ENCODE measurements around the gene POFUT2. TPM values are rescaled to one million over a fixed set of nuclear protein-coding genes. Genes with fewer than 3 reads are reported as not detected.

Gene POFUT2
- total RNA-seq, 1 experiment from 2014 or later: 28.2 TPM

- BruUV-seq (replicated peaks): no TSS peak
- Histone ChIP-seq H2AFZ (ENCODE audit: low read length) (no peak overlapping the region), H3K27ac (ENCODE audit: low read length) (no peak overlapping the region), H3K27me3 (ENCODE audit: low read length) (no peaks in the 10 kb centered on the region), H4K20me1 (ENCODE audit: low read length) (no peaks in the 10 kb centered on the region), H3K4me2 (ENCODE audit: low read length) (no peak overlapping the region), H3K79me2 (ENCODE audit: low read length) (no peaks in the 10 kb centered on the region), H3K9ac (ENCODE audit: low read length) (no peak overlapping the region), H3F3A (ENCODE audit: low read length, unreplicated experiment) (no peaks in the 10 kb centered on the region), H3K9me3 (ENCODE audit: low read length) (no peaks in the 10 kb centered on the region), H3K9me2 (replicated peaks; ENCODE audit: low read length) (no peaks in the 10 kb centered on the region), H3K36me3 (ENCODE audit: low read depth, low read length) (no peaks in the 10 kb centered on the region), H3K4me1 (ENCODE audit: insufficient read depth, low read length) (peaks cover 4% of the 10 kb centered on the region), H3K4me3 (ENCODE audit: low read length) (no peak overlapping the region)
- ATAC-seq: no peak
- CTCF ChIA-PET: no interaction called here
- no peak for DNase-seq
- POLR2A ChIA-PET (ENCODE audit: unreplicated experiment): no interaction called here
- TF ChIP-seq EZH2phosphoT487 (IDR thresholded peaks at IDR 0.05; ENCODE audit: borderline replicate concordance, low read length): no peak
- TF ChIP-seq, protein P1, sequence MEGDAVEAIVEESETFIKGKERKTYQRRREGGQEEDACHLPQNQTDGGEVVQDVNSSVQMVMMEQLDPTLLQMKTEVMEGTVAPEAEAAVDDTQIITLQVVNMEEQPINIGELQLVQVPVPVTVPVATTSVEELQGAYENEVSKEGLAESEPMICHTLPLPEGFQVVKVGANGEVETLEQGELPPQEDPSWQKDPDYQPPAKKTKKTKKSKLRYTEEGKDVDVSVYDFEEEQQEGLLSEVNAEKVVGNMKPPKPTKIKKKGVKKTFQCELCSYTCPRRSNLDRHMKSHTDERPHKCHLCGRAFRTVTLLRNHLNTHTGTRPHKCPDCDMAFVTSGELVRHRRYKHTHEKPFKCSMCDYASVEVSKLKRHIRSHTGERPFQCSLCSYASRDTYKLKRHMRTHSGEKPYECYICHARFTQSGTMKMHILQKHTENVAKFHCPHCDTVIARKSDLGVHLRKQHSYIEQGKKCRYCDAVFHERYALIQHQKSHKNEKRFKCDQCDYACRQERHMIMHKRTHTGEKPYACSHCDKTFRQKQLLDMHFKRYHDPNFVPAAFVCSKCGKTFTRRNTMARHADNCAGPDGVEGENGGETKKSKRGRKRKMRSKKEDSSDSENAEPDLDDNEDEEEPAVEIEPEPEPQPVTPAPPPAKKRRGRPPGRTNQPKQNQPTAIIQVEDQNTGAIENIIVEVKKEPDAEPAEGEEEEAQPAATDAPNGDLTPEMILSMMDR (conservative IDR thresholded peaks at IDR 0.05; ENCODE audit: low read depth, low read length): no peak
- no peak for TF ChIP-seq EZH2 (IDR thresholded peaks at IDR 0.05; ENCODE audit: low read length, unreplicated experiment)
- intact Hi-C loops (cut with micrococcal nuclease): no loop called here
Measured at GRCh38 chr21:45304476-45304830, 16.8 kb upstream of the POFUT2 start.

DNA sequence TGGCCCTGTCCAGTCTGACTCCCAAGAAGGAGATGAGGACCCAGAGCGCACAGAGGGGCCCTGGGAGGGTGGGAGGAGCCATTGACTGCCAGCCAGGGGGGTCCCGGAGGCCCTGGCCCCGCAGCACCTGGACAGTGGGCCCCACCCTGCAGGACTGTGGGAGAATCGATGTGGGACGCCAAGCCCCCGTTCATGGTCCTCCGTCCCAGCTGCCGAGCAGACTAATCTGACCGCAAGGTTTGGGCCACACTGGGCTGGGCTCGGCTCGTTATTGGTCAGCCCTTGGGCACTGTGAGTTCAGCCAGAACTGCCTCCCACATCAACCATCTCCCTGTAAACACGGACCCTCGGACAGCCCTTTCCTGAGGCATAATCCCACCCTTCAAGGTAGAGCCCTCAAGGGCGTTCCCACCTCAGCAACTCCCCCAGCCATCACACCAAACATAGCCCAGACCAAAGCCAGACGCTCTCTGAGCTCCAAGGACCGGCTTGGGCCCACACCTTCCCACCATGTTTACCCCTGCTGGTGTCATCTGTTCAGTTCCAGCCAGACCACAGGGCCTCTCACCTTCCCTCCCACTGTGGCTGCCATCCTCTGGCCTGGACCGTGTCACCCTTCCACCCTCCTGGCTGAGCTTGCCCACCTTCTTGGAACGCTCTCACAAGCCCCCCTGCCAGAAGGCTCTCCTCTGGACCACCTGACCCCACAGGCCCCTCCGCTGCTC is 16.2 kb upstream of the POFUT2 start:
- Histone ChIP-seq H3K9me3 (ENCODE audit: low read length) (no peaks in the 10 kb centered on the region), H2AFZ (ENCODE audit: low read length) (no peak overlapping the region), H3K9ac (ENCODE audit: low read length) (no peak overlapping the region), H3K4me1 (ENCODE audit: insufficient read depth, low read length) (no peaks in the 10 kb centered on the region), H3K27ac (ENCODE audit: low read length) (no peak overlapping the region), H3K4me3 (ENCODE audit: low read length) (no peak overlapping the region), H4K20me1 (ENCODE audit: low read length) (no peaks in the 10 kb centered on the region), H3K27me3 (ENCODE audit: low read length) (no peaks in the 10 kb centered on the region), H3K9me2 (replicated peaks; ENCODE audit: low read length) (no peaks in the 10 kb centered on the region), H3K36me3 (ENCODE audit: low read depth, low read length) (no peaks in the 10 kb centered on the region), H3F3A (ENCODE audit: low read length, unreplicated experiment) (no peaks in the 10 kb centered on the region), H3K79me2 (ENCODE audit: low read length) (no peaks in the 10 kb centered on the region), H3K4me2 (ENCODE audit: low read length) (no peak overlapping the region)
- DNase-seq: no peak
- CTCF ChIA-PET: no interaction called here
- intact Hi-C loops (cut with micrococcal nuclease): no loop called here
- TF ChIP-seq, protein P1 (conservative IDR thresholded peaks at IDR 0.05; ENCODE audit: low read depth, low read length): no peak
- TF ChIP-seq EZH2phosphoT487 (IDR thresholded peaks at IDR 0.05; ENCODE audit: borderline replicate concordance, low read length) (no peak), EZH2 (IDR thresholded peaks at IDR 0.05; ENCODE audit: low read length, unreplicated experiment) (no peak)
- BruUV-seq (replicated peaks): no TSS peak
- ATAC-seq: no peak
- POLR2A ChIA-PET (ENCODE audit: unreplicated experiment): no interaction called here

- no peak for ATAC-seq
- no peak for DNase-seq
- H3K27me3 ChIP-seq (ENCODE audit: low read length): no peaks in the 10 kb centered on the region
Measured at GRCh38 chr21:45303091-45303615, 15.5 kb upstream of the POFUT2 start.

More at GRCh38 chr21:45303091-45303615, 15.5 kb upstream of the POFUT2 start:
- Histone ChIP-seq H4K20me1 (ENCODE audit: low read length) (no peaks in the 10 kb centered on the region), H3K79me2 (ENCODE audit: low read length) (no peaks in the 10 kb centered on the region), H3K9me3 (ENCODE audit: low read length) (no peaks in the 10 kb centered on the region), H2AFZ (ENCODE audit: low read length) (no peak overlapping the region), H3K4me1 (ENCODE audit: insufficient read depth, low read length) (no peaks in the 10 kb centered on the region), H3K9ac (ENCODE audit: low read length) (no peak overlapping the region), H3K4me3 (ENCODE audit: low read length) (no peak overlapping the region), H3F3A (ENCODE audit: low read length, unreplicated experiment) (no peaks in the 10 kb centered on the region), H3K27ac (ENCODE audit: low read length) (no peak overlapping the region), H3K36me3 (ENCODE audit: low read depth, low read length) (no peaks in the 10 kb centered on the region), H3K4me2 (ENCODE audit: low read length) (no peak overlapping the region), H3K9me2 (replicated peaks; ENCODE audit: low read length) (no peaks in the 10 kb centered on the region)
- ChIA-PET POLR2A (ENCODE audit: unreplicated experiment) (no interaction called here), CTCF (no interaction called here)
- TF ChIP-seq EZH2 (IDR thresholded peaks at IDR 0.05; ENCODE audit: low read length, unreplicated experiment) (no peak), EZH2phosphoT487 (IDR thresholded peaks at IDR 0.05; ENCODE audit: borderline replicate concordance, low read length) (no peak)
- TF ChIP-seq, protein P1 (conservative IDR thresholded peaks at IDR 0.05; ENCODE audit: low read depth, low read length): no peak
- intact Hi-C loops (cut with micrococcal nuclease): no loop called here
- BruUV-seq (replicated peaks): no TSS peak

All from PC-3 (cell line).